ENCODE data around the gene SERPINE2. TPM values are rescaled to one million over a fixed set of nuclear protein-coding genes. Genes with fewer than 3 reads are reported as not detected.
A peak's percentile ranks its signal among the peaks of the same experiment; 100 is the strongest.

Gene SERPINE2
- total RNA-seq, 1 donor from 2014 or later, result 57.7 TPM

- DNase-seq (ENCODE audit: low read depth), result peak; percentile 55
- H3K4me3 ChIP-seq (ENCODE audit: low read depth, low read length), result no peak overlapping the region
- no peak for TF ChIP-seq CTCF (conservative IDR thresholded peaks at IDR 0.05; ENCODE audit: low read depth, low read length)
Measured at GRCh38 chr2:223930103-223930976, 108.7 kb downstream of the SERPINE2 start.

GRCh38 chr2:223929571-223930102 lies 109.4 kb downstream of the SERPINE2 start:
- H3K4me3 ChIP-seq (ENCODE audit: low read depth, low read length), result no peak overlapping the region
- TF ChIP-seq CTCF (conservative IDR thresholded peaks at IDR 0.05; ENCODE audit: low read depth, low read length), result no peak
- DNase-seq (ENCODE audit: low read depth), result no peak

GRCh38 chr2:223928113-223929006 lies 110.7 kb downstream of the SERPINE2 start:
- no peak for TF ChIP-seq CTCF (conservative IDR thresholded peaks at IDR 0.05; ENCODE audit: low read depth, low read length)
- no peak for DNase-seq (ENCODE audit: low read depth)
- H3K4me3 ChIP-seq (ENCODE audit: low read depth, low read length), result no peak overlapping the region

- no peak for TF ChIP-seq CTCF (conservative IDR thresholded peaks at IDR 0.05; ENCODE audit: low read depth, low read length)
- no peak for DNase-seq (ENCODE audit: low read depth)
Measured at GRCh38 chr2:223925106-223925505, 114.0 kb downstream of the SERPINE2 start.

More at GRCh38 chr2:223925106-223925505, 114.0 kb downstream of the SERPINE2 start:
- no peak overlapping the region for H3K4me3 ChIP-seq (ENCODE audit: low read depth, low read length)

Other genes with a start within 250 kb of the SERPINE2 start
- gene AP1S3, start 201.7 kb downstream of the SERPINE2 start, total RNA-seq, result 28.4 and 28.8 TPM in 2 replicates
- 27.5 and 28.6 TPM in 2 replicates for gene WDFY1, start 94.0 kb downstream of the SERPINE2 start, total RNA-seq
- 42.2 and 49.9 TPM in 2 replicates for gene MRPL44, start 81.8 kb downstream of the SERPINE2 start, total RNA-seq